ENCODE measurements around the gene PPDPF. TPM values are rescaled to one million over a fixed set of nuclear protein-coding genes. Genes with fewer than 3 reads are reported as not detected.
A peak's percentile ranks its signal among the peaks of the same experiment; 100 is the strongest.

PPDPF gene
- total RNA-seq, 1 donor from 2014 or later: 4.1 TPM

GRCh38 chr20:63546956-63547724 is 26.6 kb downstream of the PPDPF start:
- H3K36me3 ChIP-seq: no peaks in the 10 kb centered on the region
- H3K27ac Mint-ChIP-seq: no peak overlapping the region

GRCh38 chr20:63547725-63548480 is 27.3 kb downstream of the PPDPF start, which contains the start of gene SRMS:
Gene SRMS (minus strand): TSS chr20:63547749. CDS start chr20:63547463, 286 bp downstream.
- no peak within 1 kb of the TSS for H3K27ac ChIP-seq
- no peaks in the 10 kb centered on the region for H3K4me1 ChIP-seq
- Mint-ChIP-seq H3K27me3 (ENCODE audit: insufficient read depth, low read depth) (peaks cover 13% of the 10 kb centered on the region), H3K36me3 (no peaks in the 10 kb centered on the region), H3K4me1 (peaks cover 10% of the 10 kb centered on the region), H3K9me3 (no peaks in the 10 kb centered on the region), H3K27ac (no peak within 1 kb of the TSS), H3K4me3 (no peak within 1 kb of the TSS)
- H3F3A ChIP-seq (ENCODE audit: low read depth): peaks cover 12% of the 10 kb centered on the region
- no peaks in the 10 kb centered on the region for H4K20me1 ChIP-seq (ENCODE audit: low read depth)
- H3K36me3 ChIP-seq: no peaks in the 10 kb centered on the region
- H3K4me2 ChIP-seq: no peak within 1 kb of the TSS
- H3K4me3 ChIP-seq: no peak within 1 kb of the TSS
- no peaks in the 10 kb centered on the region for H3K27me3 ChIP-seq
- H2AFZ ChIP-seq (replicated peaks): no peak within 1 kb of the TSS
- H3K9ac ChIP-seq: no peak within 1 kb of the TSS
- no peaks in the 10 kb centered on the region for H3K9me3 ChIP-seq (ENCODE audit: low read depth)
- TF ChIP-seq EZH2 (IDR thresholded peaks at IDR 0.05) (no peak), EZH2phosphoT487 (IDR thresholded peaks at IDR 0.05) (no peak), CTCF (IDR thresholded peaks at IDR 0.05) (no peak)
- peak; percentile 51 for DNase-seq (ENCODE audit: low spot score)
- no peaks in the 10 kb centered on the region for H3K79me2 ChIP-seq (ENCODE audit: low read depth)

More at GRCh38 chr20:63546956-63547724, 26.6 kb downstream of the PPDPF start:
- no peaks in the 10 kb centered on the region for H3K36me3 Mint-ChIP-seq
- Histone ChIP-seq H3K27me3 (no peaks in the 10 kb centered on the region), H2AFZ (replicated peaks) (no peak overlapping the region), H3K9ac (no peak overlapping the region), H3K79me2 (ENCODE audit: low read depth) (no peaks in the 10 kb centered on the region), H3K4me1 (no peaks in the 10 kb centered on the region), H3K27ac (no peak overlapping the region), H3K4me3 (no peak overlapping the region), H4K20me1 (ENCODE audit: low read depth) (no peaks in the 10 kb centered on the region), H3K9me3 (ENCODE audit: low read depth) (no peaks in the 10 kb centered on the region), H3K4me2 (no peak overlapping the region), H3F3A (ENCODE audit: low read depth) (peaks cover 5% of the 10 kb centered on the region)
- peaks cover 11% of the 10 kb centered on the region for H3K27me3 Mint-ChIP-seq (ENCODE audit: insufficient read depth, low read depth)
- peaks cover 10% of the 10 kb centered on the region for H3K4me1 Mint-ChIP-seq
- TF ChIP-seq EZH2phosphoT487 (IDR thresholded peaks at IDR 0.05): no peak
- TF ChIP-seq CTCF (IDR thresholded peaks at IDR 0.05): no peak
- TF ChIP-seq EZH2 (IDR thresholded peaks at IDR 0.05): no peak
- H3K4me3 Mint-ChIP-seq: no peak overlapping the region
- no peaks in the 10 kb centered on the region for H3K9me3 Mint-ChIP-seq
- no peak for DNase-seq (ENCODE audit: low spot score)

- Histone ChIP-seq H3K4me1 (no peaks in the 10 kb centered on the region), H3K9ac (no peak overlapping the region), H2AFZ (replicated peaks) (no peak overlapping the region), H3K27me3 (no peaks in the 10 kb centered on the region), H3K27ac (no peak overlapping the region), H3K4me2 (no peak overlapping the region), H3K4me3 (no peak overlapping the region), H3F3A (ENCODE audit: low read depth) (peaks cover 16% of the 10 kb centered on the region), H3K79me2 (ENCODE audit: low read depth) (no peaks in the 10 kb centered on the region), H3K36me3 (no peaks in the 10 kb centered on the region), H4K20me1 (ENCODE audit: low read depth) (no peaks in the 10 kb centered on the region), H3K9me3 (ENCODE audit: low read depth) (no peaks in the 10 kb centered on the region)
- TF ChIP-seq EZH2phosphoT487 (IDR thresholded peaks at IDR 0.05) (no peak), EZH2 (IDR thresholded peaks at IDR 0.05) (no peak), CTCF (IDR thresholded peaks at IDR 0.05) (no peak)
- H3K27me3 Mint-ChIP-seq (ENCODE audit: insufficient read depth, low read depth): peaks cover 12% of the 10 kb centered on the region
- DNase-seq (ENCODE audit: low spot score): no peak
- no peak overlapping the region for H3K4me3 Mint-ChIP-seq
- H3K9me3 Mint-ChIP-seq: no peaks in the 10 kb centered on the region
- H3K27ac Mint-ChIP-seq: no peak overlapping the region
- H3K36me3 Mint-ChIP-seq: no peaks in the 10 kb centered on the region
- H3K4me1 Mint-ChIP-seq: peaks cover 10% of the 10 kb centered on the region
Measured at GRCh38 chr20:63548542-63548941, 28.0 kb downstream of the PPDPF start.
